Sigmoid colon (tissue), 4 donors: ENCODE data around the gene MTSS2.

Experiments used
- CTCF ChIP-seq, 4 experiments: fragments of 450-650 bp in 3 of 4; fragments of 200-600 bp in 1 of 4; IDR thresholded peaks; one replicate each; pipeline ENCODE4 v1.5.1; 2016 to 2019; ENCODE audit warnings: antibody characterized with exemption in 4 of 4, mild to moderate bottlenecking in 3 of 4, moderate library complexity in 2 of 4
- POLR2AphosphoS5 ChIP-seq, 4 donors: sonication (generic); formaldehyde crosslinking; IDR thresholded peaks; one replicate each; pipeline ENCODE4 v1.6.1; 2017; ENCODE audit warnings: antibody characterized with exemption in 4 of 4

- no peak for TF ChIP-seq CTCF (IDR thresholded peaks at IDR 0.05)
- TF ChIP-seq POLR2AphosphoS5 (IDR thresholded peaks at IDR 0.05): no peak
Observed at GRCh38 chr16:70642633-70643032, 43.2 kb downstream of the MTSS2 start.
